GM18870 (cell line): Measurements from ENCODE around the gene NME3.
"Not testable (repeated sequence)": the region's sequence is repeated elsewhere in the genome, so short reads cannot be mapped to it uniquely, and the experiment has no call there.

Source experiments
- ATAC-seq: cut with Tn5 transposase; IDR thresholded peaks from one replicate; pipeline ENCODE4 v1.9.1; 2021; ENCODE audit warnings: moderate library complexity; ENCODE audit not compliant: unreplicated experiment

Gene NME3

GRCh38 chr16:1771188-1771863 lies at the start of gene NME3:
TSS of gene NME3 (minus strand) at chr16:1771543. CDS start at chr16:1771534, 9 bp downstream.
- ATAC-seq: no peak

- ATAC-seq: no peak
Measured at GRCh38 chr16:1820946-1821290, 49.6 kb upstream of the NME3 start.

- no peak for ATAC-seq
Measured at GRCh38 chr16:1820096-1820945, 49.0 kb upstream of the NME3 start.

GRCh38 chr16:1819611-1820010 lies 48.3 kb upstream of the NME3 start:
- ATAC-seq: no peak

GRCh38 chr16:1818873-1819525 lies 47.7 kb upstream of the NME3 start:
- ATAC-seq: no peak

GRCh38 chr16:1818204-1818872 lies 47.0 kb upstream of the NME3 start:
- ATAC-seq: no peak

- no peak for ATAC-seq
Measured at GRCh38 chr16:1817716-1818115, 46.4 kb upstream of the NME3 start.

GRCh38 chr16:1817276-1817589 lies 45.9 kb upstream of the NME3 start:
- ATAC-seq: no peak

GRCh38 chr16:1816396-1817275 lies 45.3 kb upstream of the NME3 start:
- no peak for ATAC-seq

- ATAC-seq: no peak
Measured at GRCh38 chr16:1815461-1815860, 44.1 kb upstream of the NME3 start.

GRCh38 chr16:1812732-1813163 lies 41.4 kb upstream of the NME3 start:
- ATAC-seq: no peak

- no peak for ATAC-seq
Measured at GRCh38 chr16:1810536-1810935, 39.2 kb upstream of the NME3 start.

- no peak for ATAC-seq
Measured at GRCh38 chr16:1810106-1810505, 38.8 kb upstream of the NME3 start.

- no peak for ATAC-seq
Measured at GRCh38 chr16:1809281-1809801, 38.0 kb upstream of the NME3 start.

- ATAC-seq: no peak
Measured at GRCh38 chr16:1808691-1809090, 37.3 kb upstream of the NME3 start.

- no peak for ATAC-seq
Measured at GRCh38 chr16:1807626-1808025, 36.3 kb upstream of the NME3 start.

GRCh38 chr16:1800701-1801100 lies 29.4 kb upstream of the NME3 start:
- no peak for ATAC-seq

- not testable (repeated sequence) for ATAC-seq
Measured at GRCh38 chr16:1799263-1799662, 27.9 kb upstream of the NME3 start.

- no peak for ATAC-seq
Measured at GRCh38 chr16:1794908-1795666, 23.7 kb upstream of the NME3 start.
